Neuronal stem cell (in vitro differentiated cells): ENCODE data around the gene GXYLT2.

Source experiments
- DNase-seq: peaks from one replicate; pipeline ENCODE4 v3.0.0-alpha.2; 2013; ENCODE audit warnings: low spot score
- H2AFZ ChIP-seq: one replicate; pipeline ENCODE4 v1.6.1; 2013; ENCODE audit warnings: mild to moderate bottlenecking, low read length, inconsistent platforms
- H2AK5ac ChIP-seq: 2 replicates; pipeline ENCODE4 v1.6.1; 2013; ENCODE audit warnings: low read depth, mild to moderate bottlenecking, inconsistent platforms, low read length, moderate library complexity, mixed read lengths
- H2BK120ac ChIP-seq: 2 replicates; pipeline ENCODE4 v1.6.1; 2013; ENCODE audit warnings: low read depth, mild to moderate bottlenecking, inconsistent platforms, low read length, moderate library complexity, mixed read lengths
- H2BK12ac ChIP-seq: one replicate; pipeline ENCODE4 v1.6.1; 2013; ENCODE audit warnings: low read length, inconsistent platforms
- H2BK15ac ChIP-seq: 2 replicates; pipeline ENCODE4 v1.6.1; 2013; ENCODE audit warnings: mild to moderate bottlenecking, low read length, inconsistent platforms, mixed read lengths
- H2BK5ac ChIP-seq: one replicate; pipeline ENCODE4 v1.6.1; 2013; ENCODE audit warnings: inconsistent platforms, mild to moderate bottlenecking, low read length, moderate library complexity
- H3K14ac ChIP-seq: one replicate; pipeline ENCODE4 v1.6.1; 2013; ENCODE audit warnings: low read length, inconsistent platforms
- H3K18ac ChIP-seq: 2 replicates; pipeline ENCODE4 v1.6.1; 2013; ENCODE audit warnings: low read length, inconsistent platforms
- H3K23ac ChIP-seq: 2 replicates; pipeline ENCODE4 v1.6.1; 2013; ENCODE audit warnings: low read depth, mild to moderate bottlenecking, mixed read lengths, low read length, inconsistent platforms; ENCODE audit not compliant: poor library complexity
- H3K27ac ChIP-seq: replicated peaks from 3 replicates; pipeline ENCODE4 v1.5.1; 2013; ENCODE audit warnings: low read length, inconsistent platforms
- H3K27me3 ChIP-seq, 3 experiments: 2 replicates each; pipeline ENCODE4 v1.6.1; 2013; ENCODE audit warnings: low read length in 3 of 3, mild to moderate bottlenecking in 2 of 3, inconsistent platforms in 1 of 3, low read depth in 1 of 3, mixed read lengths in 1 of 3, moderate library complexity in 1 of 3; ENCODE audit not compliant: control insufficient read depth in 3 of 3, insufficient read depth in 3 of 3
- H3K36me3 ChIP-seq, 2 donors: replicated peaks in 1 of 2; 2 replicates each; pipeline ENCODE4 v1.6.1; 2013; ENCODE audit warnings: low read length in 2 of 2; ENCODE audit not compliant: control insufficient read depth in 2 of 2, insufficient read depth in 2 of 2
- H3K4ac ChIP-seq: 2 replicates; pipeline ENCODE4 v1.6.1; 2013; ENCODE audit warnings: inconsistent platforms, mild to moderate bottlenecking, low read length, moderate library complexity
- H3K4me1 ChIP-seq, 2 donors: 1 replicate in 1 of 2; 2 replicates in 1 of 2; pipeline ENCODE4 v1.6.1; 2013; ENCODE audit warnings: low read length in 2 of 2, low read depth in 1 of 2; ENCODE audit not compliant: control insufficient read depth in 2 of 2, insufficient read depth in 1 of 2
- H3K4me2 ChIP-seq: one replicate; pipeline ENCODE4 v1.6.1; 2013; ENCODE audit warnings: mild to moderate bottlenecking, low read length, inconsistent platforms; ENCODE audit not compliant: insufficient read depth, poor library complexity, severe bottlenecking
- H3K4me3 ChIP-seq, 2 donors: 2 replicates each; pipeline ENCODE4 v1.5.1; 2013; ENCODE audit warnings: low read length in 2 of 2, mild to moderate bottlenecking in 2 of 2, inconsistent platforms in 1 of 2, moderate library complexity in 1 of 2
- H3K79me1 ChIP-seq: one replicate; pipeline ENCODE4 v1.6.1; 2013; ENCODE audit warnings: low read depth, mild to moderate bottlenecking, inconsistent platforms, low read length, moderate library complexity
- H3K9ac ChIP-seq: one replicate; pipeline ENCODE4 v1.6.1; 2013; ENCODE audit warnings: mild to moderate bottlenecking, low read depth, low read length, inconsistent platforms; ENCODE audit not compliant: poor library complexity
- H3K9me3 ChIP-seq, 2 donors: replicated peaks in 1 of 2; 2 replicates each; pipeline versions ENCODE3 to v1.6.1; 2013; ENCODE audit warnings: low read length in 2 of 2, mild to moderate bottlenecking in 2 of 2, inconsistent platforms in 1 of 2, low read depth in 1 of 2, mixed read lengths in 1 of 2, moderate library complexity in 1 of 2; ENCODE audit not compliant: control insufficient read depth in 2 of 2, insufficient read depth in 1 of 2
- H4K8ac ChIP-seq: one replicate; pipeline ENCODE4 v1.6.1; 2013; ENCODE audit warnings: low read depth, mild to moderate bottlenecking, inconsistent platforms, low read length, moderate library complexity
- H4K91ac ChIP-seq: one replicate; pipeline ENCODE4 v1.6.1; 2013; ENCODE audit warnings: low read length, low read depth, mild to moderate bottlenecking, inconsistent platforms; ENCODE audit not compliant: poor library complexity
- WGBS, 2 donors: extraction: QIAGEN DNeasy Blood & Tissue Kit; methylation state at CpG; one replicate each; pipeline ENCODE4 v1.1.7; 2013; ENCODE audit warnings: missing lambda C conversion rate in 2 of 2, mixed read lengths in 1 of 2; ENCODE audit not compliant: insufficient read length in 2 of 2, insufficient replicate concordance in 1 of 2; ENCODE audit errors: extremely low coverage in 2 of 2; 5-methylcytosine and 5-hydroxymethylcytosine counted together

Gene GXYLT2

GRCh38 chr3:72944696-72945095, 56.9 kb downstream of the GXYLT2 start:
- Histone ChIP-seq H3K4me2 (no peak overlapping the region), H3K36me3 (no peaks in the 10 kb centered on the region), H3K4me3 (no peak overlapping the region), H3K23ac (no peak overlapping the region), H3K9ac (no peak overlapping the region), H4K91ac (no peak overlapping the region), H3K27me3 (peaks cover 0 to 28% (median 0%) of the 10 kb centered on the region in 3 experiments), H3K18ac (no peak overlapping the region), H3K9me3 (no peaks in the 10 kb centered on the region), H2BK120ac (no peak overlapping the region), H4K8ac (no peak overlapping the region), H2BK15ac (no peak overlapping the region), H2AFZ (no peak overlapping the region), H2BK5ac (no peak overlapping the region), H2AK5ac (no peak overlapping the region), H3K4ac (no peak overlapping the region), H3K79me1 (no peaks in the 10 kb centered on the region), H2BK12ac (no peak overlapping the region), H3K14ac (no peak overlapping the region), H3K4me1 (no peaks in the 10 kb centered on the region), H3K27ac (no peak overlapping the region)
- no CpG with 5 or more reads among the region's 7 CpGs for WGBS, 2 donors
- DNase-seq: no peak

GRCh38 chr3:72947715-72948490, 60.1 kb downstream of the GXYLT2 start:
- no CpG with 5 or more reads among the region's 8 CpGs for WGBS, 2 donors
- Histone ChIP-seq H3K9ac (no peak overlapping the region), H3K23ac (no peak overlapping the region), H2BK5ac (no peak overlapping the region), H3K4ac (no peak overlapping the region), H4K91ac (no peak overlapping the region), H3K18ac (no peak overlapping the region), H2BK120ac (no peak overlapping the region), H2AFZ (no peak overlapping the region), H3K14ac (no peak overlapping the region), H3K79me1 (no peaks in the 10 kb centered on the region), H3K36me3 (no peaks in the 10 kb centered on the region), H3K27ac (no peak overlapping the region), H3K27me3 (peaks cover 0 to 33% (median 0%) of the 10 kb centered on the region in 3 experiments), H2BK12ac (no peak overlapping the region), H3K4me3 (no peak overlapping the region), H4K8ac (no peak overlapping the region), H2BK15ac (no peak overlapping the region), H3K4me1 (no peaks in the 10 kb centered on the region), H3K9me3 (no peaks in the 10 kb centered on the region), H3K4me2 (no peak overlapping the region), H2AK5ac (no peak overlapping the region)
- DNase-seq: no peak

DNA sequence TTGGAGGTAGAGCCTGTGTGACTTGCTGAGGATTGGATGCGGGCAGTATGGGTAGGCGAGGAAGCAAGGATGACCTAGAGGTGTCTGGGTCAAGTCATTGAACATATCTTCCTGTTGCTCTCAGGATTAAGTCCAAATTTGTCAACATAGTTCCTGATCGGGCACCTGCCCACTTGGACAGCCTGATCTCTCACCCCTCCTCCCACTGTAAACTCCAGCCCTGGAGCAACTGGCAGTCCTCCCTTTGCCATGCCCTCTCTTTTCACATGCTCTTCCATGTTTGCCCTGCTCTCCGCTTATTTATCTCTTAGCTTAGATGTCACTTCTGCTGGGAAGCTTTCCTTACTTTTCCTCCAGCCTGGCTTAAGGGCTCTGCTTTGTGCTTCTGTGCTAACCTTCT, 61.2 kb downstream of the GXYLT2 start:
- Histone ChIP-seq H3K9ac (no peak overlapping the region), H3K23ac (no peak overlapping the region), H3K18ac (no peak overlapping the region), H3K14ac (no peak overlapping the region), H2AK5ac (no peak overlapping the region), H3K4ac (no peak overlapping the region), H2BK12ac (no peak overlapping the region), H3K36me3 (no peaks in the 10 kb centered on the region), H2AFZ (no peak overlapping the region), H3K27me3 (peaks cover 0 to 29% (median 0%) of the 10 kb centered on the region in 3 experiments), H2BK15ac (no peak overlapping the region), H3K79me1 (no peaks in the 10 kb centered on the region), H3K4me3 (no peak overlapping the region), H2BK120ac (no peak overlapping the region), H3K9me3 (no peaks in the 10 kb centered on the region), H3K27ac (no peak overlapping the region), H3K4me1 (no peaks in the 10 kb centered on the region), H4K8ac (no peak overlapping the region), H3K4me2 (no peak overlapping the region), H2BK5ac (no peak overlapping the region), H4K91ac (no peak overlapping the region)
- WGBS, 2 donors: no CpG with 5 or more reads among the region's 4 CpGs
- no peak for DNase-seq

- no CpG with 5 or more reads among the region's 8 CpGs for WGBS, 2 donors
- DNase-seq: no peak
- no peak overlapping the region for H4K91ac ChIP-seq
Measured at GRCh38 chr3:72950372-72950771, 62.5 kb downstream of the GXYLT2 start.

More at GRCh38 chr3:72950372-72950771, 62.5 kb downstream of the GXYLT2 start:
- Histone ChIP-seq H2AK5ac (no peak overlapping the region), H3K79me1 (no peaks in the 10 kb centered on the region), H3K9me3 (no peaks in the 10 kb centered on the region), H2BK15ac (no peak overlapping the region), H3K27me3 (peaks cover 0 to 36% (median 0%) of the 10 kb centered on the region in 3 experiments), H3K4me3 (no peak overlapping the region), H3K14ac (no peak overlapping the region), H3K9ac (no peak overlapping the region), H4K8ac (no peak overlapping the region), H3K4me2 (no peak overlapping the region), H3K4ac (no peak overlapping the region), H2BK12ac (no peak overlapping the region), H3K36me3 (no peaks in the 10 kb centered on the region), H2AFZ (no peak overlapping the region), H3K23ac (no peak overlapping the region), H3K4me1 (peaks cover 0 to 2% of the 10 kb centered on the region in 2 donors), H3K18ac (no peak overlapping the region), H2BK120ac (no peak overlapping the region), H3K27ac (no peak overlapping the region), H2BK5ac (no peak overlapping the region)
